ENCODE data around the gene DNAJC1. TPM values are rescaled to one million over a fixed set of nuclear protein-coding genes. Genes with fewer than 3 reads are reported as not detected.

Gene DNAJC1
- total and polyA plus RNA-seq, 4 donors: 21.2 to 48.1 (median 32.5) TPM

- Histone ChIP-seq H3K27ac (ENCODE audit: low read depth in 1 of 2, low read length in 2 of 2) (no peak overlapping the region), H3K9me3 (ENCODE audit: control insufficient read depth in 4 of 4, low read length in 3 of 4) (no peaks in the 10 kb centered on the region), H3K9ac (ENCODE audit: low read depth in 1 of 2, low read length in 2 of 2) (no peak overlapping the region), H3K4me3 (ENCODE audit: low read depth in 1 of 3, low read length in 3 of 3) (no peak overlapping the region), H3K36me3 (ENCODE audit: control insufficient read depth in 4 of 4, insufficient read depth in 3 of 4, low read depth in 1 of 4, low read length in 3 of 4) (no peaks in the 10 kb centered on the region), H3K27me3 (ENCODE audit: control insufficient read depth in 4 of 4, insufficient read depth in 4 of 4, low read length in 3 of 4) (no peaks in the 10 kb centered on the region), H3K4me1 (ENCODE audit: control insufficient read depth in 4 of 4, insufficient read depth in 4 of 4, low read length in 3 of 4) (peaks cover 0 to 7% (median 2%) of the 10 kb centered on the region in 4 donors)
- WGBS: 94% methylated on average over 8 of the region's 8 CpGs
- no peak for DNase-seq (ENCODE audit: low spot score)
- TF ChIP-seq RAD21 (IDR thresholded peaks at IDR 0.05) (no peak), YY1 (IDR thresholded peaks at IDR 0.05) (no peak), ZBTB33 (IDR thresholded peaks at IDR 0.05) (no peak), SP1 (IDR thresholded peaks at IDR 0.05) (no peak), HNF4A (conservative IDR thresholded peaks at IDR 0.05) (no peak), TAF1 (conservative IDR thresholded peaks at IDR 0.05) (no peak), FOXA1 (IDR thresholded peaks at IDR 0.05) (no peak), EGR1 (IDR thresholded peaks at IDR 0.05; ENCODE audit: low read depth in 2 of 2) (no peak), JUND (IDR thresholded peaks at IDR 0.05) (no peak)
- TF ChIP-seq, protein P1, sequence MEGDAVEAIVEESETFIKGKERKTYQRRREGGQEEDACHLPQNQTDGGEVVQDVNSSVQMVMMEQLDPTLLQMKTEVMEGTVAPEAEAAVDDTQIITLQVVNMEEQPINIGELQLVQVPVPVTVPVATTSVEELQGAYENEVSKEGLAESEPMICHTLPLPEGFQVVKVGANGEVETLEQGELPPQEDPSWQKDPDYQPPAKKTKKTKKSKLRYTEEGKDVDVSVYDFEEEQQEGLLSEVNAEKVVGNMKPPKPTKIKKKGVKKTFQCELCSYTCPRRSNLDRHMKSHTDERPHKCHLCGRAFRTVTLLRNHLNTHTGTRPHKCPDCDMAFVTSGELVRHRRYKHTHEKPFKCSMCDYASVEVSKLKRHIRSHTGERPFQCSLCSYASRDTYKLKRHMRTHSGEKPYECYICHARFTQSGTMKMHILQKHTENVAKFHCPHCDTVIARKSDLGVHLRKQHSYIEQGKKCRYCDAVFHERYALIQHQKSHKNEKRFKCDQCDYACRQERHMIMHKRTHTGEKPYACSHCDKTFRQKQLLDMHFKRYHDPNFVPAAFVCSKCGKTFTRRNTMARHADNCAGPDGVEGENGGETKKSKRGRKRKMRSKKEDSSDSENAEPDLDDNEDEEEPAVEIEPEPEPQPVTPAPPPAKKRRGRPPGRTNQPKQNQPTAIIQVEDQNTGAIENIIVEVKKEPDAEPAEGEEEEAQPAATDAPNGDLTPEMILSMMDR (IDR thresholded peaks at IDR 0.05; ENCODE audit: low read depth, low read length, missing input control): no peak
These were observed 11.7 kb downstream of the DNAJC1 start for GRCh38 chr10:21991785-21992184.

DNA sequence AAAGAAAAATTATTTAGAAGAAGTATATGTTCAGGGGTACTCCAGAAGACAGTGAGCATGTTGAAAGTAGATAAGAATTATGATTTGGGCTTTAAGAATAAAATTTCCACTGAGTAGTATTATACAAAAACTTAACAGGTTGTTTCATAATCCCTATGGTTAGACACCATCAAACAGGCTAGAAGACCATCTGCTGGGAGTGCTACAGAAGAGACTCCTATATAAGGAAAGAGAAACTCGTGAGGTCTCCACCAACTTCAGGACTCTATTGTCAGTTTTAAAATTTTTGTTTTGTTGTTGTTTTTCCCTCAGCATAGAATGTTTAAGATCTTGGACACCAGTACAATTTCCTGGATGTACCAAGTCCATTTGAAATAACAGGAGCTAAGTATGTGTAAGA is 13.1 kb downstream of the DNAJC1 start:
- H3K4me3 ChIP-seq (ENCODE audit: low read depth in 1 of 3, low read length in 3 of 3): no peak overlapping the region
- H3K9ac ChIP-seq (ENCODE audit: low read depth in 1 of 2, low read length in 2 of 2): no peak overlapping the region
- peaks cover 0 to 2% (median 0%) of the 10 kb centered on the region in 4 donors for H3K9me3 ChIP-seq (ENCODE audit: control insufficient read depth in 4 of 4, low read length in 3 of 4)
- 75% methylated on average over 1 of the region's 1 CpG for WGBS
- H3K4me1 ChIP-seq (ENCODE audit: control insufficient read depth in 4 of 4, insufficient read depth in 4 of 4, low read length in 3 of 4): peaks cover 0 to 4% (median 1%) of the 10 kb centered on the region in 4 donors
- no peak overlapping the region for H3K27ac ChIP-seq (ENCODE audit: low read depth in 1 of 2, low read length in 2 of 2)
- no peak for DNase-seq (ENCODE audit: low spot score)
- TF ChIP-seq NR2F2 (IDR thresholded peaks at IDR 0.05): no peak
- TF ChIP-seq EGR1 (IDR thresholded peaks at IDR 0.05; ENCODE audit: low read depth in 2 of 2): no peak
- TF ChIP-seq, protein P2, sequence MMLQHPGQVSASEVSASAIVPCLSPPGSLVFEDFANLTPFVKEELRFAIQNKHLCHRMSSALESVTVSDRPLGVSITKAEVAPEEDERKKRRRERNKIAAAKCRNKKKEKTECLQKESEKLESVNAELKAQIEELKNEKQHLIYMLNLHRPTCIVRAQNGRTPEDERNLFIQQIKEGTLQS (IDR thresholded peaks at IDR 0.05): no peak
- TF ChIP-seq FOXA1 (IDR thresholded peaks at IDR 0.05): no peak
- no peak for TF ChIP-seq HNF4A (conservative IDR thresholded peaks at IDR 0.05)
- TF ChIP-seq MAX (IDR thresholded peaks at IDR 0.05): no peak
- no peak for TF ChIP-seq RAD21 (IDR thresholded peaks at IDR 0.05)
- TF ChIP-seq YY1 (IDR thresholded peaks at IDR 0.05): no peak
- TF ChIP-seq, protein P3, sequence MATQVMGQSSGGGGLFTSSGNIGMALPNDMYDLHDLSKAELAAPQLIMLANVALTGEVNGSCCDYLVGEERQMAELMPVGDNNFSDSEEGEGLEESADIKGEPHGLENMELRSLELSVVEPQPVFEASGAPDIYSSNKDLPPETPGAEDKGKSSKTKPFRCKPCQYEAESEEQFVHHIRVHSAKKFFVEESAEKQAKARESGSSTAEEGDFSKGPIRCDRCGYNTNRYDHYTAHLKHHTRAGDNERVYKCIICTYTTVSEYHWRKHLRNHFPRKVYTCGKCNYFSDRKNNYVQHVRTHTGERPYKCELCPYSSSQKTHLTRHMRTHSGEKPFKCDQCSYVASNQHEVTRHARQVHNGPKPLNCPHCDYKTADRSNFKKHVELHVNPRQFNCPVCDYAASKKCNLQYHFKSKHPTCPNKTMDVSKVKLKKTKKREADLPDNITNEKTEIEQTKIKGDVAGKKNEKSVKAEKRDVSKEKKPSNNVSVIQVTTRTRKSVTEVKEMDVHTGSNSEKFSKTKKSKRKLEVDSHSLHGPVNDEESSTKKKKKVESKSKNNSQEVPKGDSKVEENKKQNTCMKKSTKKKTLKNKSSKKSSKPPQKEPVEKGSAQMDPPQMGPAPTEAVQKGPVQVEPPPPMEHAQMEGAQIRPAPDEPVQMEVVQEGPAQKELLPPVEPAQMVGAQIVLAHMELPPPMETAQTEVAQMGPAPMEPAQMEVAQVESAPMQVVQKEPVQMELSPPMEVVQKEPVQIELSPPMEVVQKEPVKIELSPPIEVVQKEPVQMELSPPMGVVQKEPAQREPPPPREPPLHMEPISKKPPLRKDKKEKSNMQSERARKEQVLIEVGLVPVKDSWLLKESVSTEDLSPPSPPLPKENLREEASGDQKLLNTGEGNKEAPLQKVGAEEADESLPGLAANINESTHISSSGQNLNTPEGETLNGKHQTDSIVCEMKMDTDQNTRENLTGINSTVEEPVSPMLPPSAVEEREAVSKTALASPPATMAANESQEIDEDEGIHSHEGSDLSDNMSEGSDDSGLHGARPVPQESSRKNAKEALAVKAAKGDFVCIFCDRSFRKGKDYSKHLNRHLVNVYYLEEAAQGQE (IDR thresholded peaks at IDR 0.05): no peak
- no peak for TF ChIP-seq GABPA (IDR thresholded peaks at IDR 0.05 in 1 of 2, conservative IDR thresholded peaks at IDR 0.05 in 1 of 2)
- no peaks in the 10 kb centered on the region for H3K36me3 ChIP-seq (ENCODE audit: control insufficient read depth in 4 of 4, insufficient read depth in 3 of 4, low read depth in 1 of 4, low read length in 3 of 4)
- no peaks in the 10 kb centered on the region for H3K27me3 ChIP-seq (ENCODE audit: control insufficient read depth in 4 of 4, insufficient read depth in 4 of 4, low read length in 3 of 4)

All from liver (tissue), 9 donors.